ENCODE data around the gene TFB1M. TPM values are rescaled to one million over a fixed set of nuclear protein-coding genes. Genes with fewer than 3 reads are reported as not detected.
A peak's percentile ranks its signal among the peaks of the same experiment; 100 is the strongest.

The TFB1M gene
- total and polyA plus RNA-seq, 5 donors from 2014 or later, result 10.5 to 26.5 (median 17.7) TPM

DNA sequence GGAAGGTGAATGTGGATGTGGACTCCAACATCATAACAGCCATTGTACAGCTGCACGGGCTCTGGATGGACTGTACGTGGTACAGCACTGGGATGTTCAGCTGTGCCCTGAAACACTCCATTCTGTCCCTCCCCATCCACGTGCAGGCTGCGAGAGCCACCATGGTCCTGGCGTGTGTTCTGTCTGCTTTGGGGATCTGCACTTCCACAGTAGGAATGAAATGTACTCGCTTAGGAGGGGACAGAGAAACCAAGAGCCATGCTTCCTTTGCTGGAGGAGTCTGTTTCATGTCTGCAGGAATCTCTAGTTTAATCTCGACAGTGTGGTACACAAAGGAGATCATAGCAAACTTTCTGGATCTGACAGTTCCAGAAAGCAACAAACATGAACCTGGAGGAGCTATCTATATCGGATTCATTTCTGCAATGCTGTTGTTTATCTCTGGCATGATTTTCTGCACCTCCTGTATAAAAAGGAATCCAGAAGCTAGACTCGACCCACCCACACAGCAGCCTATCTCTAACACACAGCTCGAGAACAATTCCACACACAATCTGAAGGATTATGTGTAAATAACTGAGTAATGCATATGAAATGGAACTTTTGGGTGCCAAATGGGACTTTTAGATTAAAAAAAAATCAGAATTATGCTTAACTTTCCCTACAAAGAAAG is 38.3 kb downstream of the TFB1M start:
- no peak for ATAC-seq (ENCODE audit: low read depth in 2 of 2)
- Mint-ChIP-seq H3K27ac (peak overlapping the region in 1 of 3 donors; percentile 33), H3K4me1 (peaks cover 17 to 29% (median 19%) of the 10 kb centered on the region in 4 donors), H3K4me3 (no peak overlapping the region), H3K9me3 (no peaks in the 10 kb centered on the region), H3K27me3 (no peaks in the 10 kb centered on the region), H3K36me3 (peaks cover 40% of the 10 kb centered on the region)
- Histone ChIP-seq H3K9me3 (ENCODE audit: control insufficient read depth in 2 of 2, low read length in 2 of 2) (no peaks in the 10 kb centered on the region), H3K4me3 (ENCODE audit: low read depth, low read length) (no peak overlapping the region), H3K4me1 (ENCODE audit: control insufficient read depth, insufficient read depth, low read length, poor library complexity, severe bottlenecking) (no peaks in the 10 kb centered on the region), H3K27ac (ENCODE audit: insufficient read depth, low read length, poor library complexity, severe bottlenecking) (no peak overlapping the region), H3K27me3 (ENCODE audit: control insufficient read depth, insufficient read depth, low read length) (no peaks in the 10 kb centered on the region), H3K36me3 (ENCODE audit: control insufficient read depth, insufficient read depth, low read length) (peaks cover 34% of the 10 kb centered on the region)
- DNase-seq, result no peak

- Histone ChIP-seq H3K27me3 (ENCODE audit: control insufficient read depth, insufficient read depth, low read length) (no peaks in the 10 kb centered on the region), H3K4me3 (ENCODE audit: low read depth, low read length) (no peak overlapping the region), H3K9me3 (ENCODE audit: control insufficient read depth in 2 of 2, low read length in 2 of 2) (no peaks in the 10 kb centered on the region), H3K36me3 (ENCODE audit: control insufficient read depth, insufficient read depth, low read length) (peaks cover 33% of the 10 kb centered on the region), H3K27ac (ENCODE audit: insufficient read depth, low read length, poor library complexity, severe bottlenecking) (no peak overlapping the region), H3K4me1 (ENCODE audit: control insufficient read depth, insufficient read depth, low read length, poor library complexity, severe bottlenecking) (no peaks in the 10 kb centered on the region)
- H3K9me3 Mint-ChIP-seq, result no peaks in the 10 kb centered on the region
- H3K27me3 Mint-ChIP-seq, result no peaks in the 10 kb centered on the region
- peaks cover 11 to 31% (median 21%) of the 10 kb centered on the region in 4 donors for H3K4me1 Mint-ChIP-seq
- DNase-seq (no peak), ATAC-seq (ENCODE audit: low read depth in 2 of 2) (no peak)
- H3K4me3 Mint-ChIP-seq, result no peak overlapping the region
- H3K27ac Mint-ChIP-seq, result peak overlapping the region in 1 of 3 donors; percentile 44
- H3K36me3 Mint-ChIP-seq, result peaks cover 38% of the 10 kb centered on the region
Observed at GRCh38 chr6:155274533-155274932, 39.8 kb downstream of the TFB1M start.

- H3K9me3 Mint-ChIP-seq, result no peaks in the 10 kb centered on the region
- H3K27ac Mint-ChIP-seq, result no peak overlapping the region
- DNase-seq (no peak), ATAC-seq (ENCODE audit: low read depth in 2 of 2) (no peak)
- Histone ChIP-seq H3K9me3 (ENCODE audit: control insufficient read depth in 2 of 2, low read length in 2 of 2) (no peaks in the 10 kb centered on the region), H3K4me3 (ENCODE audit: low read depth, low read length) (no peak overlapping the region), H3K27ac (ENCODE audit: insufficient read depth, low read length, poor library complexity, severe bottlenecking) (no peak overlapping the region), H3K36me3 (ENCODE audit: control insufficient read depth, insufficient read depth, low read length) (peaks cover 33% of the 10 kb centered on the region), H3K4me1 (ENCODE audit: control insufficient read depth, insufficient read depth, low read length, poor library complexity, severe bottlenecking) (no peaks in the 10 kb centered on the region), H3K27me3 (ENCODE audit: control insufficient read depth, insufficient read depth, low read length) (no peaks in the 10 kb centered on the region)
- no peak overlapping the region for H3K4me3 Mint-ChIP-seq
- H3K36me3 Mint-ChIP-seq, result peaks cover 38% of the 10 kb centered on the region
- H3K4me1 Mint-ChIP-seq, result peaks cover 11 to 31% (median 20%) of the 10 kb centered on the region in 4 donors
- no peaks in the 10 kb centered on the region for H3K27me3 Mint-ChIP-seq
Observed at GRCh38 chr6:155274106-155274505, 40.2 kb downstream of the TFB1M start.

DNA sequence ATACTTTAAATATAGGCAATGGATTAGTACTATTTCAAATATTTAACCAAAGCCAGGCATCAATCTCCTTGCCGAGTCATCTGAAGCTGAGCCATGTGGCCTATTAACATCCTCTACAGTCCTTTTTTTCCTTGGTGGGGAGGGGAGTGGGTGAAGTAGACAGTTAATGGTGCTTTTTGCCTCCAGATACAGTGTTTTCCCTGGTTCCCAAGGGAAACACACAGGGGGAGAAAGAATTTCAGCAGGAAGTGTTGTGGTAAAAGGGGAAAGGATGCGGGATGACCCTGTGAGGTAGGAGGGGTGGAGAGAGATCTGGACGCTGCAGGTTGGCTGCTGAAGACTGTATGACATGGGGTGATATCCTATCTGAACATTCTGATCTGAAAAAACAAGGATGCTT is 40.9 kb downstream of the TFB1M start:
- Mint-ChIP-seq H3K27me3 (no peaks in the 10 kb centered on the region), H3K9me3 (no peaks in the 10 kb centered on the region), H3K4me1 (peaks cover 11 to 26% (median 18%) of the 10 kb centered on the region in 4 donors), H3K27ac (peak overlapping the region in 2 of 3 donors; percentile 60 to 72), H3K36me3 (peaks cover 31% of the 10 kb centered on the region), H3K4me3 (no peak overlapping the region)
- Histone ChIP-seq H3K4me1 (ENCODE audit: control insufficient read depth, insufficient read depth, low read length, poor library complexity, severe bottlenecking) (no peaks in the 10 kb centered on the region), H3K27ac (ENCODE audit: insufficient read depth, low read length, poor library complexity, severe bottlenecking) (no peak overlapping the region), H3K4me3 (ENCODE audit: low read depth, low read length) (no peak overlapping the region), H3K9me3 (ENCODE audit: control insufficient read depth in 2 of 2, low read length in 2 of 2) (no peaks in the 10 kb centered on the region), H3K36me3 (ENCODE audit: control insufficient read depth, insufficient read depth, low read length) (peaks cover 29% of the 10 kb centered on the region), H3K27me3 (ENCODE audit: control insufficient read depth, insufficient read depth, low read length) (no peaks in the 10 kb centered on the region)
- no peak for ATAC-seq (ENCODE audit: low read depth in 2 of 2)
- DNase-seq, result no peak

GRCh38 chr6:155272353-155273232 is 41.7 kb downstream of the TFB1M start:
- Histone ChIP-seq H3K4me3 (ENCODE audit: low read depth, low read length) (no peak overlapping the region), H3K27ac (ENCODE audit: insufficient read depth, low read length, poor library complexity, severe bottlenecking) (no peak overlapping the region), H3K9me3 (ENCODE audit: control insufficient read depth in 2 of 2, low read length in 2 of 2) (no peaks in the 10 kb centered on the region), H3K27me3 (ENCODE audit: control insufficient read depth, insufficient read depth, low read length) (no peaks in the 10 kb centered on the region), H3K36me3 (ENCODE audit: control insufficient read depth, insufficient read depth, low read length) (peaks cover 29% of the 10 kb centered on the region), H3K4me1 (ENCODE audit: control insufficient read depth, insufficient read depth, low read length, poor library complexity, severe bottlenecking) (peaks cover 3% of the 10 kb centered on the region)
- ATAC-seq (ENCODE audit: low read depth in 2 of 2) (no peak), DNase-seq (no peak)
- Mint-ChIP-seq H3K27ac (peak overlapping the region; percentile 27 to 65 (median 60)), H3K9me3 (no peaks in the 10 kb centered on the region), H3K4me3 (no peak overlapping the region), H3K4me1 (peaks cover 13 to 26% (median 22%) of the 10 kb centered on the region in 4 donors), H3K36me3 (peaks cover 33% of the 10 kb centered on the region), H3K27me3 (no peaks in the 10 kb centered on the region)

DNA sequence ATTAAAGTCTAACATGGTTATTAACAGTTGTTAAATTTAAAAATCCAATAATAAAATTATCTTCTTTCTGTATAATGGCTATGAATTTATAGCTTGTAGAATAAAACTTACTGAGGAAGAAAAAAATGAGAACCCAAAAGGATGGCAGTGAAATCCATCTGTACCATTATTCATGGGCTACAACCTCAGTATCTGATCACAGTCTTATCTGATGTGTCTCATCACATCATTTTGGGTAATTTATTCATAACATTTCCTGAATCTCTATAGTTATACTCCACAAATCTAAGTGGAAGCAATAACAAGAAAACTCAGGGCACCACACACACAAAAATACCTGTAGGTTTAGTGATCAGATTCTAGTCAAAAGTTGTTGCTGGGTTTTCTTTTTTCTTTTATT is 43.1 kb downstream of the TFB1M start:
- Mint-ChIP-seq H3K27ac (no peak overlapping the region), H3K9me3 (no peaks in the 10 kb centered on the region), H3K27me3 (no peaks in the 10 kb centered on the region), H3K36me3 (peaks cover 40% of the 10 kb centered on the region), H3K4me3 (no peak overlapping the region), H3K4me1 (peaks cover 18 to 23% (median 20%) of the 10 kb centered on the region in 4 donors)
- H3K9me3 ChIP-seq (ENCODE audit: control insufficient read depth in 2 of 2, low read length in 2 of 2), result no peaks in the 10 kb centered on the region
- no peak for ATAC-seq (ENCODE audit: low read depth in 2 of 2)
- peaks cover 28% of the 10 kb centered on the region for H3K36me3 ChIP-seq (ENCODE audit: control insufficient read depth, insufficient read depth, low read length)
- H3K4me1 ChIP-seq (ENCODE audit: control insufficient read depth, insufficient read depth, low read length, poor library complexity, severe bottlenecking), result peaks cover 3% of the 10 kb centered on the region
- H3K4me3 ChIP-seq (ENCODE audit: low read depth, low read length), result no peak overlapping the region
- H3K27me3 ChIP-seq (ENCODE audit: control insufficient read depth, insufficient read depth, low read length), result no peaks in the 10 kb centered on the region
- DNase-seq, result no peak
- H3K27ac ChIP-seq (ENCODE audit: insufficient read depth, low read length, poor library complexity, severe bottlenecking), result no peak overlapping the region

- ATAC-seq (ENCODE audit: low read depth in 2 of 2) (no peak), DNase-seq (no peak)
- H3K4me1 ChIP-seq (ENCODE audit: control insufficient read depth, insufficient read depth, low read length, poor library complexity, severe bottlenecking), result peaks cover 3% of the 10 kb centered on the region
- H3K36me3 ChIP-seq (ENCODE audit: control insufficient read depth, insufficient read depth, low read length), result peaks cover 24% of the 10 kb centered on the region
- no peak overlapping the region for H3K4me3 ChIP-seq (ENCODE audit: low read depth, low read length)
- H3K27me3 ChIP-seq (ENCODE audit: control insufficient read depth, insufficient read depth, low read length), result no peaks in the 10 kb centered on the region
- H3K4me1 Mint-ChIP-seq, result peaks cover 18 to 23% (median 20%) of the 10 kb centered on the region in 4 donors
- peak overlapping the region in 1 of 3 donors; percentile 41 for H3K27ac Mint-ChIP-seq
- H3K27me3 Mint-ChIP-seq, result no peaks in the 10 kb centered on the region
- no peak overlapping the region for H3K4me3 Mint-ChIP-seq
- H3K9me3 Mint-ChIP-seq, result no peaks in the 10 kb centered on the region
- no peak overlapping the region for H3K27ac ChIP-seq (ENCODE audit: insufficient read depth, low read length, poor library complexity, severe bottlenecking)
- H3K36me3 Mint-ChIP-seq, result peaks cover 40% of the 10 kb centered on the region
- no peaks in the 10 kb centered on the region for H3K9me3 ChIP-seq (ENCODE audit: control insufficient read depth in 2 of 2, low read length in 2 of 2)
Observed at GRCh38 chr6:155270561-155271091, 43.7 kb downstream of the TFB1M start.
